CD14-positive monocyte (primary cell): Measurements from ENCODE around the gene CENPU. TPM values are rescaled to one million over a fixed set of nuclear protein-coding genes. Genes with fewer than 3 reads are reported as not detected.

Source experiments
- DNase-seq, 3 donors: peaks; one replicate each; pipeline ENCODE4 v3.0.0-alpha.2; 2011 to 2022
- H2AFZ ChIP-seq: 2 replicates; pipeline ENCODE4 v1.6.0; 2012; ENCODE audit warnings: mild to moderate bottlenecking, low read depth, low read length, inconsistent platforms; ENCODE audit not compliant: insufficient read depth, poor library complexity, severe bottlenecking
- H3K27ac ChIP-seq, 2 donors: 1 replicate in 1 of 2; 2 replicates in 1 of 2; pipeline ENCODE4 v1.5.1; 2012 to 2013; ENCODE audit warnings: low read length in 2 of 2, control low read depth in 1 of 2, inconsistent platforms in 1 of 2, low read depth in 1 of 2, mild to moderate bottlenecking in 1 of 2
- H3K27me3 ChIP-seq, 2 donors: one replicate each; pipeline versions ENCODE4 v1.6.0 to v1.6.1; 2011 to 2013; ENCODE audit warnings: low read length in 2 of 2; ENCODE audit not compliant: control insufficient read depth in 2 of 2, insufficient read depth in 2 of 2
- H3K36me3 ChIP-seq, 2 donors: replicated peaks in 1 of 2; 1 replicate in 1 of 2; 2 replicates in 1 of 2; pipeline versions ENCODE4 v1.5.1 to v1.6.1; 2012 to 2013; ENCODE audit warnings: low read length in 2 of 2, control low read depth in 1 of 2, inconsistent platforms in 1 of 2, mild to moderate bottlenecking in 1 of 2; ENCODE audit not compliant: insufficient read depth in 2 of 2, control insufficient read depth in 1 of 2
- H3K4me1 ChIP-seq, 2 donors: 1 replicate in 1 of 2; 2 replicates in 1 of 2; pipeline versions ENCODE4 v1.5.1 to v1.6.1; 2012 to 2013; ENCODE audit warnings: low read length in 2 of 2, control low read depth in 1 of 2, inconsistent platforms in 1 of 2, mild to moderate bottlenecking in 1 of 2, moderate library complexity in 1 of 2; ENCODE audit not compliant: insufficient read depth in 2 of 2, control insufficient read depth in 1 of 2
- H3K4me2 ChIP-seq: replicated peaks from 2 replicates; pipeline ENCODE3; 2012; ENCODE audit warnings: low read length, moderate library complexity, mild to moderate bottlenecking; ENCODE audit not compliant: poor library complexity, severe bottlenecking; ENCODE audit errors: extremely low read depth
- H3K4me3 ChIP-seq, 3 experiments: fragments of 200-600 bp in 1 of 3; sonication (generic) in 1 of 3; replicated peaks in 1 of 3; 1 replicate in 2 of 3; 2 replicates in 1 of 3; pipeline ENCODE4 v1.5.1; 2011 to 2013; ENCODE audit warnings: low read length in 3 of 3, mild to moderate bottlenecking in 3 of 3, control low read depth in 2 of 3, low read depth in 2 of 3, inconsistent platforms in 1 of 3, moderate library complexity in 1 of 3
- H3K79me2 ChIP-seq: 2 replicates; pipeline ENCODE4 v1.6.0; 2012; ENCODE audit warnings: mild to moderate bottlenecking, control low read depth, inconsistent platforms, low read length, moderate library complexity; ENCODE audit not compliant: insufficient read depth
- H3K9ac ChIP-seq: 2 replicates; pipeline ENCODE4 v1.6.0; 2017; ENCODE audit warnings: low read length, mild to moderate bottlenecking; ENCODE audit not compliant: insufficient read depth, poor library complexity, severe bottlenecking
- H3K9me3 ChIP-seq, 2 donors: replicated peaks in 1 of 2; 1 replicate in 1 of 2; 2 replicates in 1 of 2; pipeline versions ENCODE4 v1.5.1 to v1.6.1; 2012 to 2013; ENCODE audit warnings: low read length in 2 of 2, control low read depth in 1 of 2; ENCODE audit not compliant: control insufficient read depth in 1 of 2, insufficient read depth in 1 of 2
- H4K20me1 ChIP-seq: 2 replicates; pipeline ENCODE4 v1.6.0; 2012; ENCODE audit warnings: mild to moderate bottlenecking, low read length, control low read depth, moderate library complexity; ENCODE audit not compliant: insufficient read depth
- H3K27ac Mint-ChIP-seq, 7 donors: one replicate each; pipeline ENCODE4 v1.8.0; 2020; ENCODE audit warnings: mild to moderate bottlenecking in 7 of 7, mixed read lengths in 7 of 7, moderate library complexity in 6 of 7, inconsistent platforms in 2 of 7
- H3K27me3 Mint-ChIP-seq, 3 donors: one replicate each; pipeline ENCODE4 v1.8.0; 2021 to 2022; ENCODE audit warnings: low read depth in 3 of 3, mild to moderate bottlenecking in 3 of 3, mixed read lengths in 3 of 3, moderate library complexity in 3 of 3, inconsistent platforms in 1 of 3
- H3K36me3 Mint-ChIP-seq, 2 donors: one replicate each; pipeline ENCODE4 v1.8.0; 2020; ENCODE audit warnings: mixed read lengths in 2 of 2, inconsistent platforms in 1 of 2, mild to moderate bottlenecking in 1 of 2
- H3K4me1 Mint-ChIP-seq: one replicate; pipeline ENCODE4 v1.8.0; 2020; ENCODE audit warnings: mild to moderate bottlenecking, mixed read lengths
- H3K4me3 Mint-ChIP-seq, 2 donors: one replicate each; pipeline ENCODE4 v1.8.0; 2020; ENCODE audit warnings: mild to moderate bottlenecking in 2 of 2, mixed read lengths in 2 of 2, moderate library complexity in 1 of 2
- H3K9me3 Mint-ChIP-seq, 7 donors: one replicate each; pipeline ENCODE4 v1.8.0; 2020 to 2022; ENCODE audit warnings: mixed read lengths in 7 of 7, mild to moderate bottlenecking in 6 of 7, moderate library complexity in 6 of 7, inconsistent platforms in 2 of 7
- WGBS: methylation state at CpG from one replicate; pipeline ENCODE4 v1.1.5; 2013; ENCODE audit warnings: missing lambda C conversion rate; ENCODE audit not compliant: insufficient coverage; 5-methylcytosine and 5-hydroxymethylcytosine counted together
- intact Hi-C, 2 donors: fragments of 100-400 bp; cut with micrococcal nuclease; formaldehyde crosslinking; loops; one replicate each; pipeline versions ENCODE4 v1.15.0 to v1.15.1; 2023
- polyA plus RNA-seq, 3 donors: library from polyadenylated mRNA; depleted of rRNA in 1 of 3; unstranded in 2 of 3; stranded (reverse) in 1 of 3; fragments of 300-500 nt in 2 of 3; fragments of >200 nt in 1 of 3; fragmentation: Illumina TruSeq in 2 of 3; gene quantifications; 1 replicate in 2 of 3; 2 replicates in 1 of 3; pipeline ENCODE4 v1.2.3, GENCODE V29; 2012 to 2021
- TF ChIP-seq, protein P1 (sequence below): fragments of 200-600 bp; IDR thresholded peaks from one replicate; pipeline ENCODE4 v1.8.0; 2022; ENCODE audit warnings: antibody characterized with exemption, mild to moderate bottlenecking

The CENPU gene
- polyA plus RNA-seq, 3 donors = 1.2 to 1.6 (median 1.5) TPM

DNA sequence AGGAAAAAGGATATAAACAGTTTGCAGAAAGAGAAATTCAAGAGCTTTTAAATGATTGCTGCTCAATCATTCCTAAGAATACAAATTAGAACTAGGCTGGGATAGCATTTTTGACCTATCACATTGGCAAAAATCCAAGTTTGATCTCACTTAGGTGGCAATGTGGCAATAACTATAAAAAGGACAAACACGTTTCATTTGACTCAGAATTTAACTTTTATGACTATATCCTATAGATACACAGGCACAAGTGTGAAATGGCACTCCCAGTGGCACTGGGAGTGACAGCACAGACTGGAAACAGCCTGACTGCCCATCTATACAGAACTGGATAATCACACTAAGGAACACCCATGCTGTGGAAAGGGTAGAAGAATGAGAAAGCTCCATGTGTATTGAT is 11.1 kb downstream of the CENPU start:
- DNase-seq = no peak
- no CpG with 5 or more reads among the region's 1 CpG for WGBS
- Histone ChIP-seq H3K9me3 (peaks cover 0 to 1% of the 10 kb centered on the region in 2 donors), H3K79me2 (peaks cover 78% of the 10 kb centered on the region), H4K20me1 (no peaks in the 10 kb centered on the region), H3K36me3 (peaks cover 6 to 44% of the 10 kb centered on the region in 2 donors), H2AFZ (no peak overlapping the region), H3K27me3 (no peaks in the 10 kb centered on the region), H3K4me1 (peaks cover 3 to 8% of the 10 kb centered on the region in 2 donors), H3K4me2 (no peak overlapping the region), H3K4me3 (no peak overlapping the region), H3K9ac (no peak overlapping the region), H3K27ac (no peak overlapping the region)
- H3K36me3 Mint-ChIP-seq = peaks cover 41 to 62% of the 10 kb centered on the region in 2 donors
- H3K4me3 Mint-ChIP-seq = no peak overlapping the region
- TF ChIP-seq, protein P1, sequence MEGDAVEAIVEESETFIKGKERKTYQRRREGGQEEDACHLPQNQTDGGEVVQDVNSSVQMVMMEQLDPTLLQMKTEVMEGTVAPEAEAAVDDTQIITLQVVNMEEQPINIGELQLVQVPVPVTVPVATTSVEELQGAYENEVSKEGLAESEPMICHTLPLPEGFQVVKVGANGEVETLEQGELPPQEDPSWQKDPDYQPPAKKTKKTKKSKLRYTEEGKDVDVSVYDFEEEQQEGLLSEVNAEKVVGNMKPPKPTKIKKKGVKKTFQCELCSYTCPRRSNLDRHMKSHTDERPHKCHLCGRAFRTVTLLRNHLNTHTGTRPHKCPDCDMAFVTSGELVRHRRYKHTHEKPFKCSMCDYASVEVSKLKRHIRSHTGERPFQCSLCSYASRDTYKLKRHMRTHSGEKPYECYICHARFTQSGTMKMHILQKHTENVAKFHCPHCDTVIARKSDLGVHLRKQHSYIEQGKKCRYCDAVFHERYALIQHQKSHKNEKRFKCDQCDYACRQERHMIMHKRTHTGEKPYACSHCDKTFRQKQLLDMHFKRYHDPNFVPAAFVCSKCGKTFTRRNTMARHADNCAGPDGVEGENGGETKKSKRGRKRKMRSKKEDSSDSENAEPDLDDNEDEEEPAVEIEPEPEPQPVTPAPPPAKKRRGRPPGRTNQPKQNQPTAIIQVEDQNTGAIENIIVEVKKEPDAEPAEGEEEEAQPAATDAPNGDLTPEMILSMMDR = no peak
- peaks cover 9% of the 10 kb centered on the region for H3K4me1 Mint-ChIP-seq
- peaks cover 4 to 8% (median 6%) of the 10 kb centered on the region in 7 donors for H3K9me3 Mint-ChIP-seq
- peaks cover 0 to 2% (median 0%) of the 10 kb centered on the region in 3 donors for H3K27me3 Mint-ChIP-seq
- H3K27ac Mint-ChIP-seq = no peak overlapping the region
- intact Hi-C loops = no loop called here

DNA sequence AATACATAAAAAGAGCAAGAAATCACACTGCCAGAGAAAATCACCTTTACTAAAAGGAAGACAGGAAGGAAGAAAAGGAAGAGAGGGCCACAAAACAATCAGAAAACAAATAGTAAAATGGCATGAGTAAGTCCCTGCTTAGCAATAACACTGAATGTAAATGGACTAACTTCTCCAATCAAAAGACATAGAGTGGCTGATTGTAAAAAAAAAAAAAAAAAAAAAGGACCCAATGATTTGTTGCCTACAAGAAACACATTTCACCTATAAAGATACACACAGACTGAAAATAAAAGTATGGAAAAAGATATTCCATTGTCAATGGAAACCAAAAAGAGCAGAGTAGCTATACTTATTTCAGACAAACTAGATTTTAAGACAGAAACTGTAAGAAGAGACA is 12.6 kb downstream of the CENPU start:
- H3K9me3 Mint-ChIP-seq = peaks cover 0 to 5% (median 0%) of the 10 kb centered on the region in 7 donors
- no peak overlapping the region for H3K27ac ChIP-seq
- H3K36me3 Mint-ChIP-seq = peaks cover 43 to 67% of the 10 kb centered on the region in 2 donors
- no peaks in the 10 kb centered on the region for H3K27me3 Mint-ChIP-seq
- peaks cover 65% of the 10 kb centered on the region for H3K79me2 ChIP-seq
- H3K9me3 ChIP-seq = no peaks in the 10 kb centered on the region
- TF ChIP-seq, protein P1 = no peak
- no peaks in the 10 kb centered on the region for H3K27me3 ChIP-seq
- intact Hi-C loops = no loop called here
- no peak for DNase-seq
- no peak overlapping the region for H3K9ac ChIP-seq
- no peaks in the 10 kb centered on the region for H3K4me1 Mint-ChIP-seq
- no peak overlapping the region for H3K27ac Mint-ChIP-seq
- peaks cover 6 to 59% of the 10 kb centered on the region in 2 donors for H3K36me3 ChIP-seq
- no peak overlapping the region for H2AFZ ChIP-seq
- H3K4me2 ChIP-seq = no peak overlapping the region
- H4K20me1 ChIP-seq = no peaks in the 10 kb centered on the region
- H3K4me3 Mint-ChIP-seq = no peak overlapping the region
- H3K4me1 ChIP-seq = no peaks in the 10 kb centered on the region
- H3K4me3 ChIP-seq = no peak overlapping the region
